A549 (cell line): ENCODE results near the gene MBP. TPM values are rescaled to one million over a fixed set of nuclear protein-coding genes. Genes with fewer than 3 reads are reported as not detected.

Experiments
- ATAC-seq, 2 experiments: fragments of 200-7000 bp in 1 of 2; fragments of >200 bp in 1 of 2; cut with Nextera tagmentation in 1 of 2; cut with Tn5 transposase in 1 of 2; 3 replicates each; pipeline versions ENCODE4 v1.8.0 to v1.9.1; 2018 to 2020; ENCODE audit warnings: mild to moderate bottlenecking in 1 of 2, moderate library complexity in 1 of 2
- CTCF ChIA-PET: fragments of 300-600 bp; sonication (Branson Sonifier 250); formaldehyde crosslinking; extraction: SDS; loops from one replicate; lab custom pipeline; 2021; ENCODE audit warnings: antibody characterized with exemption, inconsistent platforms; lab: Yijun Ruan, JAX
- POLR2A ChIA-PET: fragments of 350-600 bp; formaldehyde crosslinking; extraction: SDS; loops from one replicate; lab custom pipeline; 2021; ENCODE audit warnings: antibody characterized with exemption, inconsistent platforms; lab: Yijun Ruan, JAX
- DNase-seq, 2 experiments: peaks; one replicate each; pipeline versions ENCODE4 v3.0.0 to v3.0.0-alpha.2; 2011 to 2016; ENCODE audit warnings: low read depth in 1 of 2, low spot score in 1 of 2
- FAIRE-seq: peaks from 2 replicates; lab custom pipeline; 2011; peaks lifted over from hg19 to GRCh38; lab: Jason Lieb, UNC
- H3K27ac ChIP-seq, 2 experiments: fragments of >200 bp; sonication (Bioruptor Twin); formaldehyde crosslinking; 3 replicates each; pipeline ENCODE4 v1.5.1; 2016 to 2017
- H3K4me1 ChIP-seq: fragments of >200 bp; sonication (Bioruptor Twin); formaldehyde crosslinking; 3 replicates; pipeline ENCODE4 v1.6.1; 2016
- H3K4me2 ChIP-seq: fragments of >200 bp; sonication (Bioruptor Twin); formaldehyde crosslinking; 3 replicates; pipeline ENCODE4 v1.6.1; 2016
- H3K4me3 ChIP-seq: fragments of >200 bp; sonication (Bioruptor Twin); formaldehyde crosslinking; 3 replicates; pipeline ENCODE4 v1.5.1; 2016
- H3K9me3 ChIP-seq: fragments of >200 bp; sonication (Bioruptor Twin); formaldehyde crosslinking; 3 replicates; pipeline ENCODE4 v1.6.1; 2016
- BHLHE40 ChIP-seq: IDR thresholded peaks from 2 replicates; pipeline ENCODE4 v1.6.1; 2012; ENCODE audit warnings: low read depth, low read length, inconsistent platforms
- CBX2 ChIP-seq: fragments of 200-600 bp; sonication (generic); IDR thresholded peaks from 2 replicates; pipeline ENCODE4 v1.6.1; 2016; ENCODE audit warnings: low read depth, mild to moderate bottlenecking, borderline replicate concordance
- CBX8 ChIP-seq: fragments of 200-600 bp; sonication (generic); IDR thresholded peaks from 2 replicates; pipeline ENCODE4 v1.6.1; 2016
- CEBPB ChIP-seq, 2 experiments: fragments of >200 bp in 1 of 2; sonication (Bioruptor Twin) in 1 of 2; formaldehyde crosslinking in 1 of 2; IDR thresholded peaks; 2 replicates each; pipeline ENCODE4 v1.6.1; 2012 to 2016
- CHD4 ChIP-seq: fragments of 200-600 bp; sonication (generic); IDR thresholded peaks from 2 replicates; pipeline ENCODE4 v1.6.1; 2016; ENCODE audit warnings: antibody characterized with exemption, mild to moderate bottlenecking, borderline replicate concordance
- FOSB ChIP-seq: fragments of 250-450 bp; sonication (Bioruptor Pico); IDR thresholded peaks from 2 replicates; pipeline ENCODE4 v1.5.0; 2020; ENCODE audit warnings: mild to moderate bottlenecking, moderate library complexity
- FOSL2 ChIP-seq, 2 experiments: fragments of 450-650 bp in 1 of 2; fragments of >200 bp in 1 of 2; sonication (Bioruptor Twin) in 1 of 2; formaldehyde crosslinking; IDR thresholded peaks; 2 replicates each; pipeline versions ENCODE4 v1.5.0 to v1.6.1; 2016 to 2020; ENCODE audit warnings: mild to moderate bottlenecking in 1 of 2, moderate library complexity in 1 of 2
- FOXS1 ChIP-seq: fragments of 250-450 bp; sonication (Bioruptor Pico); IDR thresholded peaks from 2 replicates; pipeline ENCODE4 v1.5.0; 2020; ENCODE audit warnings: mild to moderate bottlenecking, moderate library complexity
- GATA3 ChIP-seq: IDR thresholded peaks from 2 replicates; pipeline ENCODE4 v1.6.1; 2012; ENCODE audit warnings: borderline replicate concordance
- HDAC2 ChIP-seq: fragments of 200-600 bp; sonication (generic); IDR thresholded peaks from 2 replicates; pipeline ENCODE4 v1.6.1; 2016
- JUNB ChIP-seq: fragments of >200 bp; sonication (Bioruptor Twin); formaldehyde crosslinking; IDR thresholded peaks from 2 replicates; pipeline ENCODE4 v1.6.1; 2016
- KDM1A ChIP-seq: fragments of 200-600 bp; sonication (generic); IDR thresholded peaks from 2 replicates; pipeline ENCODE4 v1.6.1; 2016; ENCODE audit warnings: low read depth, mild to moderate bottlenecking
- KDM5A ChIP-seq: fragments of 200-600 bp; sonication (generic); IDR thresholded peaks from 2 replicates; pipeline ENCODE4 v1.6.1; 2016; ENCODE audit warnings: antibody characterized with exemption, mild to moderate bottlenecking
- MAZ ChIP-seq: fragments of 150-350 bp; IDR thresholded peaks from 2 replicates; pipeline ENCODE4 v1.6.1; 2014; ENCODE audit warnings: antibody characterized with exemption, low read depth, low read length, borderline replicate concordance
- RNF2 ChIP-seq: fragments of 200-600 bp; sonication (generic); IDR thresholded peaks from 2 replicates; pipeline ENCODE4 v1.6.1; 2016; ENCODE audit warnings: low read depth, mild to moderate bottlenecking, antibody characterized with exemption, moderate library complexity, borderline replicate concordance
- WGBS: methylation state at CpG from one replicate; pipeline ENCODE4 v1.1.6; 2017; ENCODE audit errors: missing lambda C conversion rate; 5-methylcytosine and 5-hydroxymethylcytosine counted together
- polyA plus RNA-seq, 4 experiments: library from polyadenylated mRNA; depleted of rRNA in 3 of 4; stranded (reverse); fragments of >200 nt; fragmentation: RNase III in 1 of 4; extraction: RNeasy Plus Mini Kit Qiagen cat#74134 plus additional on column Dnase treatment in 1 of 4; gene quantifications; 2 replicates in 3 of 4; 3 replicates in 1 of 4; pipeline ENCODE4 v1.2.3, GENCODE V29; 2011 to 2017
- TF ChIP-seq, protein P1 (sequence below): fragments of >200 bp; sonication (Bioruptor Twin); formaldehyde crosslinking; IDR thresholded peaks from 3 replicates; pipeline ENCODE4 v1.5.1; 2016
- TF ChIP-seq, protein P2 (sequence below): fragments of 250-450 bp; sonication (Bioruptor Pico); IDR thresholded peaks from 2 replicates; pipeline ENCODE4 v1.5.0; 2020; ENCODE audit warnings: low read depth, mild to moderate bottlenecking, moderate library complexity
- TF ChIP-seq, protein P3 (sequence below): fragments of 150-350 bp; IDR thresholded peaks from 2 replicates; pipeline ENCODE4 v1.6.1; 2014; ENCODE audit warnings: low read depth, mild to moderate bottlenecking, low read length
- TF ChIP-seq, protein P4 (sequence below): IDR thresholded peaks from 2 replicates; pipeline ENCODE4 v1.6.1; 2012; ENCODE audit warnings: low read depth, borderline replicate concordance
- TF ChIP-seq, protein P5 (sequence below): fragments of 200-600 bp; sonication (generic); IDR thresholded peaks from 2 replicates; pipeline ENCODE4 v1.6.1; 2016; ENCODE audit warnings: antibody characterized with exemption, mild to moderate bottlenecking, moderate library complexity

MBP gene
- polyA plus RNA-seq, 2 of the 4 experiments (the other 2 are of a cell fraction), result 8.6 to 33.1 TPM

DNA sequence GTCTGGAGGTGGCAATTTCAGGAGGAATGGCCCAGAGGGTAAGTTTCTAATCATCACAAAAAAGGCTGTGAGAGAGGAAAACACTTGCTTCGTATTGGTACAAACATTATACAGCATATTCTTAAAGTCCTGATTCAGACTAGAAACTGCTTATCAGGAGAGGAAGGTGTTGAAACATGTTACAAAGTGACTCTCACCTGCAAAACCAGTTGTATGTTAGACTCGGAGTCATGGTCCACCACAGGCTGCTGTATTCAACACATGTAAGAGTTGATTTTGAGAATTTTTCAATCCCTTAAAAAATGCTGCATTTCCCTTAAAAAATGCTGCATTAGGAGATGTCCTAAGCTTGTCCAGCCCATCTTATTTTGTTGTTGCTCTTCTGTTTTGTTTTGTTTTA is 61.5 kb downstream of the MBP start:
- ATAC-seq (no peak), FAIRE-seq (no peak), DNase-seq (no peak)
- peak overlapping the region; percentile 63 for H3K4me2 ChIP-seq
- WGBS, result 84% methylated on average over 2 of the region's 2 CpGs
- peak overlapping the region; percentile 92 to 95 for H3K27ac ChIP-seq
- peaks cover 88% of the 10 kb centered on the region for H3K4me1 ChIP-seq
- no peaks in the 10 kb centered on the region for H3K9me3 ChIP-seq
- ChIA-PET POLR2A (interaction anchor here (1.6 kb wide), 1 partner anchor 31 kb away, joined by 6 read pairs; no protein-coding TSS in a partner anchor), CTCF (interaction anchor here (1.6 to 2.0 kb wide), 2 partner anchors 9 to 141 kb away, joined by 4 to 7 read pairs; no protein-coding TSS in a partner anchor)
- no peak overlapping the region for H3K4me3 ChIP-seq
- TF ChIP-seq CBX8 (no peak), CBX2 (no peak), FOSL2 (IDR thresholded peaks at IDR 0.05) (no peak), FOSL2 (CRISPR knock-in tag; IDR thresholded peaks at IDR 0.05) (no peak), FOXS1 (CRISPR knock-in tag) (no peak), BHLHE40 (no peak), CEBPB (IDR thresholded peaks at IDR 0.05) (no peak), CHD4 (no peak), KDM1A (no peak)
- TF ChIP-seq, protein P1, sequence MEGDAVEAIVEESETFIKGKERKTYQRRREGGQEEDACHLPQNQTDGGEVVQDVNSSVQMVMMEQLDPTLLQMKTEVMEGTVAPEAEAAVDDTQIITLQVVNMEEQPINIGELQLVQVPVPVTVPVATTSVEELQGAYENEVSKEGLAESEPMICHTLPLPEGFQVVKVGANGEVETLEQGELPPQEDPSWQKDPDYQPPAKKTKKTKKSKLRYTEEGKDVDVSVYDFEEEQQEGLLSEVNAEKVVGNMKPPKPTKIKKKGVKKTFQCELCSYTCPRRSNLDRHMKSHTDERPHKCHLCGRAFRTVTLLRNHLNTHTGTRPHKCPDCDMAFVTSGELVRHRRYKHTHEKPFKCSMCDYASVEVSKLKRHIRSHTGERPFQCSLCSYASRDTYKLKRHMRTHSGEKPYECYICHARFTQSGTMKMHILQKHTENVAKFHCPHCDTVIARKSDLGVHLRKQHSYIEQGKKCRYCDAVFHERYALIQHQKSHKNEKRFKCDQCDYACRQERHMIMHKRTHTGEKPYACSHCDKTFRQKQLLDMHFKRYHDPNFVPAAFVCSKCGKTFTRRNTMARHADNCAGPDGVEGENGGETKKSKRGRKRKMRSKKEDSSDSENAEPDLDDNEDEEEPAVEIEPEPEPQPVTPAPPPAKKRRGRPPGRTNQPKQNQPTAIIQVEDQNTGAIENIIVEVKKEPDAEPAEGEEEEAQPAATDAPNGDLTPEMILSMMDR, result no peak
- TF ChIP-seq, protein P2, sequence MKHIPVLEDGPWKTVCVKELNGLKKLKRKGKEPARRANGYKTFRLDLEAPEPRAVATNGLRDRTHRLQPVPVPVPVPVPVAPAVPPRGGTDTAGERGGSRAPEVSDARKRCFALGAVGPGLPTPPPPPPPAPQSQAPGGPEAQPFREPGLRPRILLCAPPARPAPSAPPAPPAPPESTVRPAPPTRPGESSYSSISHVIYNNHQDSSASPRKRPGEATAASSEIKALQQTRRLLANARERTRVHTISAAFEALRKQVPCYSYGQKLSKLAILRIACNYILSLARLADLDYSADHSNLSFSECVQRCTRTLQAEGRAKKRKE (CRISPR knock-in tag), result no peak
- TF ChIP-seq, protein P3, sequence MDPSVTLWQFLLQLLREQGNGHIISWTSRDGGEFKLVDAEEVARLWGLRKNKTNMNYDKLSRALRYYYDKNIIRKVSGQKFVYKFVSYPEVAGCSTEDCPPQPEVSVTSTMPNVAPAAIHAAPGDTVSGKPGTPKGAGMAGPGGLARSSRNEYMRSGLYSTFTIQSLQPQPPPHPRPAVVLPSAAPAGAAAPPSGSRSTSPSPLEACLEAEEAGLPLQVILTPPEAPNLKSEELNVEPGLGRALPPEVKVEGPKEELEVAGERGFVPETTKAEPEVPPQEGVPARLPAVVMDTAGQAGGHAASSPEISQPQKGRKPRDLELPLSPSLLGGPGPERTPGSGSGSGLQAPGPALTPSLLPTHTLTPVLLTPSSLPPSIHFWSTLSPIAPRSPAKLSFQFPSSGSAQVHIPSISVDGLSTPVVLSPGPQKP, result no peak

DNA sequence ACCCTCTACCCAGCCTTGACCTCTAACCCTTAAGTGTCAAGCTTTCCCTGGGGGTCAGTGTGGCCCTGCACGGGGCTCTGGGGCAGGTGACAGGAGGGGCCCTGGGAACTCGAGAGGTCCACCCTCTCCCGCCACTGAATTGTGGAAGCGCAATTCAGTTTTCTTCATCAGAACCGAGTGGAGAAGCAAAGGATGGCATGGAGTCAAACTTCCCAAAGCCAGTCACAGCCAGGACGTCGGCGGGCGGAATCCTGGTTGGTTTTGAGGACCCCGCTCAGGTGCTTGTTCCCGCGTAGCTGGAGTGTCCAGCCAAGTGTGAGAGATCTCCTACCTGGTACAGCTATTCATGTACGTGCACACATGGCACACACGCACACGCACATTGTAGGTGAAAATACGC is 62.0 kb downstream of the MBP start:
- H3K27ac ChIP-seq, result peak overlapping the region; percentile 92 to 95
- TF ChIP-seq FOSL2 (IDR thresholded peaks at IDR 0.05), result no peak
- no peak for TF ChIP-seq FOSL2 (CRISPR knock-in tag; IDR thresholded peaks at IDR 0.05)
- TF ChIP-seq, protein P1, result no peak
- no peak for TF ChIP-seq JUNB
- no peak for TF ChIP-seq HDAC2
- TF ChIP-seq RNF2, result no peak
- TF ChIP-seq FOSB (CRISPR knock-in tag), result no peak
- TF ChIP-seq, protein P4, sequence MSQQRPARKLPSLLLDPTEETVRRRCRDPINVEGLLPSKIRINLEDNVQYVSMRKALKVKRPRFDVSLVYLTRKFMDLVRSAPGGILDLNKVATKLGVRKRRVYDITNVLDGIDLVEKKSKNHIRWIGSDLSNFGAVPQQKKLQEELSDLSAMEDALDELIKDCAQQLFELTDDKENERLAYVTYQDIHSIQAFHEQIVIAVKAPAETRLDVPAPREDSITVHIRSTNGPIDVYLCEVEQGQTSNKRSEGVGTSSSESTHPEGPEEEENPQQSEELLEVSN, result no peak
- TF ChIP-seq KDM5A, result no peak
- TF ChIP-seq, protein P5, sequence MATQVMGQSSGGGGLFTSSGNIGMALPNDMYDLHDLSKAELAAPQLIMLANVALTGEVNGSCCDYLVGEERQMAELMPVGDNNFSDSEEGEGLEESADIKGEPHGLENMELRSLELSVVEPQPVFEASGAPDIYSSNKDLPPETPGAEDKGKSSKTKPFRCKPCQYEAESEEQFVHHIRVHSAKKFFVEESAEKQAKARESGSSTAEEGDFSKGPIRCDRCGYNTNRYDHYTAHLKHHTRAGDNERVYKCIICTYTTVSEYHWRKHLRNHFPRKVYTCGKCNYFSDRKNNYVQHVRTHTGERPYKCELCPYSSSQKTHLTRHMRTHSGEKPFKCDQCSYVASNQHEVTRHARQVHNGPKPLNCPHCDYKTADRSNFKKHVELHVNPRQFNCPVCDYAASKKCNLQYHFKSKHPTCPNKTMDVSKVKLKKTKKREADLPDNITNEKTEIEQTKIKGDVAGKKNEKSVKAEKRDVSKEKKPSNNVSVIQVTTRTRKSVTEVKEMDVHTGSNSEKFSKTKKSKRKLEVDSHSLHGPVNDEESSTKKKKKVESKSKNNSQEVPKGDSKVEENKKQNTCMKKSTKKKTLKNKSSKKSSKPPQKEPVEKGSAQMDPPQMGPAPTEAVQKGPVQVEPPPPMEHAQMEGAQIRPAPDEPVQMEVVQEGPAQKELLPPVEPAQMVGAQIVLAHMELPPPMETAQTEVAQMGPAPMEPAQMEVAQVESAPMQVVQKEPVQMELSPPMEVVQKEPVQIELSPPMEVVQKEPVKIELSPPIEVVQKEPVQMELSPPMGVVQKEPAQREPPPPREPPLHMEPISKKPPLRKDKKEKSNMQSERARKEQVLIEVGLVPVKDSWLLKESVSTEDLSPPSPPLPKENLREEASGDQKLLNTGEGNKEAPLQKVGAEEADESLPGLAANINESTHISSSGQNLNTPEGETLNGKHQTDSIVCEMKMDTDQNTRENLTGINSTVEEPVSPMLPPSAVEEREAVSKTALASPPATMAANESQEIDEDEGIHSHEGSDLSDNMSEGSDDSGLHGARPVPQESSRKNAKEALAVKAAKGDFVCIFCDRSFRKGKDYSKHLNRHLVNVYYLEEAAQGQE, result no peak
- TF ChIP-seq MAZ, result no peak
- no peak for TF ChIP-seq GATA3
- no peak for TF ChIP-seq KDM1A
- CTCF ChIA-PET, result interaction anchor here (1.6 to 1.7 kb wide), 3 partner anchors 9 to 141 kb away, joined by 4 to 8 read pairs (median 7); no protein-coding TSS in a partner anchor
- FAIRE-seq, result no peak
- POLR2A ChIA-PET, result no interaction called here
- DNase-seq, result no peak
- peaks cover 93% of the 10 kb centered on the region for H3K4me1 ChIP-seq
- WGBS, result 85% methylated on average over 16 of the region's 16 CpGs
- peak overlapping the region; percentile 63 for H3K4me2 ChIP-seq
- ATAC-seq, result no peak
- no peaks in the 10 kb centered on the region for H3K9me3 ChIP-seq
- H3K4me3 ChIP-seq, result no peak overlapping the region
